ENCODE data around the gene QSOX2.

DNA sequence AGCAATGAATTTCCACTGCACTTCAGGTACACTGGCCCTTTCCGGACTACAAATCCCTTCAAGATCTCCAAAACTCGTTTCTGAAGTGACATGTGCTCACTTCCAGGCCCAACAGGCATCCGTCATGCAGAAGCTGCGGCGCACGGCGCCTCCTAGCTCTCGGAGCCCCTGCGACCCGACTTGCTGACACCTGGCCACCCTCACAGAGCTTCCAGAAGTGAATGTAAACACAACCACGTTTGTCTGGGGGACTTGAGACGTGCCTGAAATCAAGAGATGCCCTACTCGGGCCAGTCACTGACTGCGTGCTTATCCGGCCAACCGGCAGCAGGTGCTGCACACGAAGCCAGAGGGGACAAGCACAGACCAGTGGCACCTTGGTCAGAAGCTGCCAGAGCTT lies 35.8 kb downstream of the QSOX2 start:
- no peak for TF ChIP-seq POLR2A (IDR thresholded peaks at IDR 0.05; ENCODE audit: low read length)
- TF ChIP-seq GATA1 (IDR thresholded peaks at IDR 0.05; ENCODE audit: low read depth, low read length), result no peak
